ENCODE data around the gene HOXA2. TPM values are rescaled to one million over a fixed set of nuclear protein-coding genes. Genes with fewer than 3 reads are reported as not detected.

Gene HOXA2
- total and polyA plus RNA-seq, 5 donors from 2014 or later, result 0.11 to 0.31 TPM; not detected in 3

- H3K36me3 Mint-ChIP-seq, result no peaks in the 10 kb centered on the region
Measured at GRCh38 chr7:27113991-27114769, 11.7 kb upstream of the HOXA2 start.

GRCh38 chr7:27112955-27113949, 10.8 kb upstream of the HOXA2 start:
- H3K27ac Mint-ChIP-seq, result no peak overlapping the region
- Histone ChIP-seq H3K9me3 (ENCODE audit: control insufficient read depth in 2 of 2, low read length in 2 of 2) (no peaks in the 10 kb centered on the region), H3K4me1 (ENCODE audit: control insufficient read depth, insufficient read depth, low read length, poor library complexity, severe bottlenecking) (no peaks in the 10 kb centered on the region), H3K36me3 (ENCODE audit: control insufficient read depth, insufficient read depth, low read length) (no peaks in the 10 kb centered on the region), H3K4me3 (ENCODE audit: low read depth, low read length) (no peak overlapping the region), H3K27me3 (ENCODE audit: control insufficient read depth, insufficient read depth, low read length) (no peaks in the 10 kb centered on the region), H3K27ac (ENCODE audit: insufficient read depth, low read length, poor library complexity, severe bottlenecking) (no peak overlapping the region)
- H3K4me3 Mint-ChIP-seq, result no peak overlapping the region
- no peak for ATAC-seq (ENCODE audit: low read depth in 2 of 2)
- no peak for DNase-seq
- H3K27me3 Mint-ChIP-seq, result peaks cover 21% of the 10 kb centered on the region
- H3K36me3 Mint-ChIP-seq, result no peaks in the 10 kb centered on the region
- peaks cover 0 to 2% (median 0%) of the 10 kb centered on the region in 7 donors for H3K9me3 Mint-ChIP-seq
- no peaks in the 10 kb centered on the region for H3K4me1 Mint-ChIP-seq

More at GRCh38 chr7:27113991-27114769, 11.7 kb upstream of the HOXA2 start:
- Histone ChIP-seq H3K9me3 (ENCODE audit: control insufficient read depth in 2 of 2, low read length in 2 of 2) (no peaks in the 10 kb centered on the region), H3K27ac (ENCODE audit: insufficient read depth, low read length, poor library complexity, severe bottlenecking) (no peak overlapping the region), H3K36me3 (ENCODE audit: control insufficient read depth, insufficient read depth, low read length) (no peaks in the 10 kb centered on the region), H3K4me1 (ENCODE audit: control insufficient read depth, insufficient read depth, low read length, poor library complexity, severe bottlenecking) (no peaks in the 10 kb centered on the region), H3K4me3 (ENCODE audit: low read depth, low read length) (no peak overlapping the region), H3K27me3 (ENCODE audit: control insufficient read depth, insufficient read depth, low read length) (no peaks in the 10 kb centered on the region)
- peaks cover 27% of the 10 kb centered on the region for H3K27me3 Mint-ChIP-seq
- no peaks in the 10 kb centered on the region for H3K4me1 Mint-ChIP-seq
- ATAC-seq (ENCODE audit: low read depth in 2 of 2) (no peak), DNase-seq (no peak)
- H3K27ac Mint-ChIP-seq, result no peak overlapping the region
- H3K9me3 Mint-ChIP-seq, result no peaks in the 10 kb centered on the region
- H3K4me3 Mint-ChIP-seq, result no peak overlapping the region

GRCh38 chr7:27112361-27112760, 9.9 kb upstream of the HOXA2 start:
- Histone ChIP-seq H3K27me3 (ENCODE audit: control insufficient read depth, insufficient read depth, low read length) (no peaks in the 10 kb centered on the region), H3K27ac (ENCODE audit: insufficient read depth, low read length, poor library complexity, severe bottlenecking) (no peak overlapping the region), H3K9me3 (ENCODE audit: control insufficient read depth in 2 of 2, low read length in 2 of 2) (no peaks in the 10 kb centered on the region), H3K4me3 (ENCODE audit: low read depth, low read length) (no peak overlapping the region), H3K4me1 (ENCODE audit: control insufficient read depth, insufficient read depth, low read length, poor library complexity, severe bottlenecking) (no peaks in the 10 kb centered on the region), H3K36me3 (ENCODE audit: control insufficient read depth, insufficient read depth, low read length) (no peaks in the 10 kb centered on the region)
- DNase-seq (no peak), ATAC-seq (ENCODE audit: low read depth in 2 of 2) (no peak)
- H3K27me3 Mint-ChIP-seq, result peaks cover 17% of the 10 kb centered on the region
- H3K27ac Mint-ChIP-seq, result no peak overlapping the region
- no peaks in the 10 kb centered on the region for H3K36me3 Mint-ChIP-seq
- H3K4me1 Mint-ChIP-seq, result no peaks in the 10 kb centered on the region
- H3K9me3 Mint-ChIP-seq, result peaks cover 0 to 2% (median 0%) of the 10 kb centered on the region in 7 donors
- no peak overlapping the region for H3K4me3 Mint-ChIP-seq

- Histone ChIP-seq H3K27ac (ENCODE audit: insufficient read depth, low read length, poor library complexity, severe bottlenecking) (no peak overlapping the region), H3K36me3 (ENCODE audit: control insufficient read depth, insufficient read depth, low read length) (no peaks in the 10 kb centered on the region), H3K27me3 (ENCODE audit: control insufficient read depth, insufficient read depth, low read length) (no peaks in the 10 kb centered on the region), H3K9me3 (ENCODE audit: control insufficient read depth in 2 of 2, low read length in 2 of 2) (no peaks in the 10 kb centered on the region), H3K4me1 (ENCODE audit: control insufficient read depth, insufficient read depth, low read length, poor library complexity, severe bottlenecking) (no peaks in the 10 kb centered on the region), H3K4me3 (ENCODE audit: low read depth, low read length) (no peak overlapping the region)
- no peak overlapping the region for H3K27ac Mint-ChIP-seq
- ATAC-seq (ENCODE audit: low read depth in 2 of 2), result no peak
- peaks cover 0 to 2% (median 0%) of the 10 kb centered on the region in 7 donors for H3K9me3 Mint-ChIP-seq
- DNase-seq, result no peak
- no peak overlapping the region for H3K4me3 Mint-ChIP-seq
- no peaks in the 10 kb centered on the region for H3K4me1 Mint-ChIP-seq
- peaks cover 17% of the 10 kb centered on the region for H3K27me3 Mint-ChIP-seq
- H3K36me3 Mint-ChIP-seq, result no peaks in the 10 kb centered on the region
Measured at GRCh38 chr7:27111751-27112277, 9.3 kb upstream of the HOXA2 start.

- H3K4me1 Mint-ChIP-seq, result no peaks in the 10 kb centered on the region
- no peaks in the 10 kb centered on the region for H3K36me3 Mint-ChIP-seq
- peaks cover 0 to 2% (median 0%) of the 10 kb centered on the region in 7 donors for H3K9me3 Mint-ChIP-seq
- no peaks in the 10 kb centered on the region for H3K27me3 ChIP-seq (ENCODE audit: control insufficient read depth, insufficient read depth, low read length)
- H3K4me1 ChIP-seq (ENCODE audit: control insufficient read depth, insufficient read depth, low read length, poor library complexity, severe bottlenecking), result no peaks in the 10 kb centered on the region
- no peak overlapping the region for H3K27ac ChIP-seq (ENCODE audit: insufficient read depth, low read length, poor library complexity, severe bottlenecking)
- no peaks in the 10 kb centered on the region for H3K36me3 ChIP-seq (ENCODE audit: control insufficient read depth, insufficient read depth, low read length)
- H3K27me3 Mint-ChIP-seq, result peaks cover 13% of the 10 kb centered on the region
- no peak overlapping the region for H3K27ac Mint-ChIP-seq
- ATAC-seq (ENCODE audit: low read depth in 2 of 2) (no peak), DNase-seq (no peak)
- H3K4me3 ChIP-seq (ENCODE audit: low read depth, low read length), result no peak overlapping the region
- H3K9me3 ChIP-seq (ENCODE audit: control insufficient read depth in 2 of 2, low read length in 2 of 2), result no peaks in the 10 kb centered on the region
- H3K4me3 Mint-ChIP-seq, result no peak overlapping the region
Measured at GRCh38 chr7:27111042-27111750, 8.7 kb upstream of the HOXA2 start.

GRCh38 chr7:27110186-27111031, 7.9 kb upstream of the HOXA2 start:
- no peak overlapping the region for H3K4me3 ChIP-seq (ENCODE audit: low read depth, low read length)
- peaks cover 11% of the 10 kb centered on the region for H3K27me3 Mint-ChIP-seq
- DNase-seq, result no peak
- no peaks in the 10 kb centered on the region for H3K36me3 ChIP-seq (ENCODE audit: control insufficient read depth, insufficient read depth, low read length)
- H3K4me1 Mint-ChIP-seq, result no peaks in the 10 kb centered on the region
- no peak overlapping the region for H3K27ac Mint-ChIP-seq
- H3K27me3 ChIP-seq (ENCODE audit: control insufficient read depth, insufficient read depth, low read length), result no peaks in the 10 kb centered on the region
- no peak for ATAC-seq (ENCODE audit: low read depth in 2 of 2)
- H3K4me1 ChIP-seq (ENCODE audit: control insufficient read depth, insufficient read depth, low read length, poor library complexity, severe bottlenecking), result no peaks in the 10 kb centered on the region
- no peak overlapping the region for H3K27ac ChIP-seq (ENCODE audit: insufficient read depth, low read length, poor library complexity, severe bottlenecking)
- H3K4me3 Mint-ChIP-seq, result no peak overlapping the region
- H3K9me3 Mint-ChIP-seq, result peaks cover 0 to 2% (median 0%) of the 10 kb centered on the region in 7 donors
- no peaks in the 10 kb centered on the region for H3K36me3 Mint-ChIP-seq
- H3K9me3 ChIP-seq (ENCODE audit: control insufficient read depth in 2 of 2, low read length in 2 of 2), result no peaks in the 10 kb centered on the region

Measured in CD4-positive, CD25-positive, alpha-beta regulatory T cell (primary cell).